ENCODE results near the gene MAP3K10.
A peak's percentile ranks its signal among the peaks of the same experiment; 100 is the strongest.
"Not testable (repeated sequence)": the region's sequence is repeated elsewhere in the genome, so short reads cannot be mapped to it uniquely, and the experiment has no call there.

The MAP3K10 gene

GRCh38 chr19:40217934-40218890, 27.0 kb downstream of the MAP3K10 start, which contains the start of gene TTC9B:
Gene TTC9B (minus strand): TSS chr19:40218384. CDS start chr19:40218381, 3 bp downstream.
- DNase-seq, result no peak

- not testable (repeated sequence) for DNase-seq
Observed at GRCh38 chr19:40219029-40219428, 27.8 kb downstream of the MAP3K10 start.

DNA sequence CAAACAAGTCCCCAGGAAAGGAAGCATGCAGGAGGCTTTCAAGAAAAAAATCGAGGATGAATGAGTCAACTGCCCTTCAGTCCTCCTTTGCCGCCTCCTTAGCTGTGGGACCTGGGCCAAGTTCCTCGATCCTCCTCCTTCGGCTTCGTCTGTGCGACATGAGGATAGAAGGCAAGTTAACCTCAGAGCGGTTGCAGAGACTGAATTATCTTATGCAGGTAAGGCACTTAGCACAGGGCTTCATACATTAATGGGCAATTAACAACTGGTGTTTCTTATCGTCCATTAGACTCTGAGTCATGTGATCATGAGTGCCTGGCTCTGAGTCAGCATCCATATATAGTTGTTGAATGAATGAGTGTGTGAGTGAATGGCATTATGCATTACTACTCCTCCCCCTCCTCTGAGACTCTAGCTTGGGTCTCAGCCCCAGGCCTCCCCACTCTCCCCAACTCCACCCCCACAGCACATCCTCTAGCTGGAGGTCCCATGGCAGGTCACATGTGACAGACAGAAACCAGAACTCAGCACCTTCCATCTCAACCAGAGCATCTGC, 28.6 kb downstream of the MAP3K10 start:
- no peak for DNase-seq

DNA sequence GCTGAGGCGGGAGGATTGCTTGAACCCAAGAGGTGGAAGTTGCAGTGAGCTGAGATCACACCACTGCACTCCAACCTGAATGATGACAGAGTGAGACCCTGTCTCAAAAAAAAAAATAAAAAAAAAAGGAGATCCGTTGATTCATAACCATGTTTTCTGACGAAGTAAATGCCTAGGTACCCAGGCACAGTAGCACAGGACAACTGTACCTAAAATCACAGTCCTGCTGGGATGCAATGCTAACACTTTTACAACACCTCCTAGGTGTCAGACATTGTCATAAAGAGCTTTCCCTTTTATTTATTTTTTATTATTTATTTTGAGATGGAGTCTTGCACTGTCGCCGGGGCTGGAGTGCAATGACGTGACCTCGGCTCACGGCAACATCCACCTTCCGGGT, 29.4 kb downstream of the MAP3K10 start:
- no peak for DNase-seq

- peak; percentile 14 to 17 for DNase-seq
Observed at GRCh38 chr19:40221858-40222619, 30.8 kb downstream of the MAP3K10 start.

- DNase-seq, result peak; percentile 49 to 74
Observed at GRCh38 chr19:40223135-40223822, 32.1 kb downstream of the MAP3K10 start.

- peak; percentile 28 for DNase-seq
Observed at GRCh38 chr19:40224342-40225150, 33.3 kb downstream of the MAP3K10 start.

DNA sequence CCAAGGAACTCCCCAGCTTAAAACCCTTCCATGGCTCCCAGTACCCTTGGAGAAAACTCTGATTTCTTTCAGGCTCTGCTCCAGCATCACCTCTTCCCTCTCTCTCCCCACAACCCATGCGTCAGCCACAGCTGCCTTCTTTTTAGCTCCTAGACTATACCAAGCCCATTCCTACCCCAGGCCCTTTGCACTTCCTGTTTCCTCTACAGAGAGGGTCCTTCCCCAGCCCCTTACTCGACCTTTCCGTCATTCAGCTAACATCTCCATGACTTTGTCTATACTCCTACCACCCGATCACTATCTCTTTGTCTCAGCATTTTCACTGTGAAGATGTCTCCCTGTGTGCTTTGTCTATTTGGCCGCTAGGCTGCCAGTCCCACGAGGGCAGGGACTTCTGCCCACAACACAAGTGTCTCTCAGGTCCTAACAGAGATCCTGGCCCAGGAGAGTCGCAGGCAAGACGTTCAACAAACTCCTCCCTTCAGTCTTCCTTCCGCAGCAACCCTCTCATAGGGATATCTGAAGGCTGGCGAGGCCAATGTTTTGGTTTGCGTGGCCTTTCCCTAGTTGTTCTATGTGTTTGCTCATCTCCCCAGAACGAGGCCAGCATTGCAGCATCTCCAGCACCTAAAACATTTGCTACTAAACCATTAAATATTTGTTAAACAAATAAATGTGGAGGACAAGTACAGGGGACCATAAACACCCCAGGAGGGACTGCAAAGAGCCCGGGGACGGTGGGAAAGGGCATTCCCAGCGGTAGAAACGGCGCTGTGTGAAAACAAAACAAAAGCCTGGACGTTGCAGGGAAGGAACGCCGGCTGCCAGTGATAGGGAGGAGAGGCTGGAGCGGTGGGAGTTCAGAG, 34.4 kb downstream of the MAP3K10 start:
- no peak for DNase-seq

DNA sequence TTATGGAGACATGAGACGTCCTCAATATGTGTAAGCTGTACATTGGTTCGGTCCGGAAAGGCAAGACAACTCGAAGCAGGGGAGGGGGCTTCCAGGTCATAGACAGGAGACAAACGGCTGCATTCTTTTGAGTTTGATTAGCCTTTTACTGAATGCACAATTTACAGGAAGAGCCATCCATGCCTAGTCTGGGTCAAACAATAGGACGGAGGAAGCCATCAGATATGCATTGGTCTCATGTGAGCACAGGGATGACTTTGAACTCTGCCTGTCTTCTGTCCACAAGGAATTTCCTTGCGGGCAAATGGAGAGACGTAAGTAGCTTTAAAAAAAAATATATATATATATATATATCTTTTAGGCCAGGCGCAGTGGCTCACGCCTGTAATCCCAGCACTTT, 37.1 kb downstream of the MAP3K10 start:
- no peak for DNase-seq

GRCh38 chr19:40228863-40229262, 37.6 kb downstream of the MAP3K10 start:
- DNase-seq, result no peak

DNA sequence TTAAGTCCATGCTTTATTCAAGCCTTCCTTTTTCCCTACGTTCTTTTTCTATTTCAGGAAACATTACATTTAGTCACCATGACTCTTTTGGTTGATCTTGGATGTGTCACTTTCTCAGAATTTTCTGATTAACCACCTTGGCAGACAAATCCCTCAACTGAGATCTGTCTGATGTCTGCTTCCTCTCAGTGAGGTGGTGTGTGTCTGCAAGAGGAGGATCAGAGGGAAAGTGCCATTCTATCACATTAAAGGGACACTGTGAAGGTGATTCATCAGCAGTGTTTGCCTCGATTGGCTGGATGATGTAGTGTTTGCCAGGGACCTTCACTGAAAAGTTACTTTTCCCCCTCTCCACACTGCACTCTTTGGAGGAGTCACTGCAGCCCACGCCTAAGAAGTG, 38.3 kb downstream of the MAP3K10 start:
- no peak for DNase-seq

DNA sequence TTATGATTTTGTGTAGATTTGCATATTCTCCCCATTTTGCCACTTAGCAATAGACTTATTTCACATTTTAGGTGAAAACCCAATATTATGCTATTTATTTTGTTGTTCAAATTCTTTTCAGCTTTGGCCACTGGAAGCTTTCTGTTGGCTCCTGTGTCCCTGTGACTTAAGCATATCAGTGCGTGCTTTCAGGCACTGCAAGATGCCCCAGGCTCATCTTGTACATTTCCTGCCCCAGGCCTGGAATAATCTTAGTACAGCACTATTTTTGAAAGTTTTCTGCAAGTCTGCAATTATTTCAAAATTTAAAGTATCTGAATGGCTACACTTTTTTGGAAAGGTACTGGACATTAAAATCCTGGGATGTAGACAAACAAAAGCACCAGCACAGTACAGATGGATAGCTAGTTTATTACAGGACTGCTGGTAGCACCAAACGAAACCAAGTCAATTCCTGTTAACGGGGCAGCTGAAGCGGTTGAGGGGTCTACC, 38.7 kb downstream of the MAP3K10 start:
- DNase-seq, result no peak

DNA sequence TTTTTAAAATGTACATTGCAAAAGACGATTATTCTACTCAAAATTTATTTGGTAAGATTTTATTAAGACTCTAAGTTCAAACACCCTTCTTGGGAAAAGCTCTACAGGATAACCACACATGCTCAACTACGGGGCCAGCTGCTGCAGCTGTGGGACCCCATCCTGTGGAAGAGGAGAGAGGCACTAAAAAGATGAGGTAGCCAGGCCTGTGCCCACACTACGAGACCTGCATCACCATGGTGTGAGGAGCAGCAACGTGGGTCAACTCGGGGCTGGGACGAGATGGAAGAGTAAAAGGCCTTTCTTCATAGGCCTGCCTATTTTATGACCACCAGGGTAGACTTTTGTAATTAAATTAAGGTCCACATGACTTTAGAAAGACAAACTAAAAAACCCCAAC, 39.8 kb downstream of the MAP3K10 start:
- no peak for DNase-seq

DNA sequence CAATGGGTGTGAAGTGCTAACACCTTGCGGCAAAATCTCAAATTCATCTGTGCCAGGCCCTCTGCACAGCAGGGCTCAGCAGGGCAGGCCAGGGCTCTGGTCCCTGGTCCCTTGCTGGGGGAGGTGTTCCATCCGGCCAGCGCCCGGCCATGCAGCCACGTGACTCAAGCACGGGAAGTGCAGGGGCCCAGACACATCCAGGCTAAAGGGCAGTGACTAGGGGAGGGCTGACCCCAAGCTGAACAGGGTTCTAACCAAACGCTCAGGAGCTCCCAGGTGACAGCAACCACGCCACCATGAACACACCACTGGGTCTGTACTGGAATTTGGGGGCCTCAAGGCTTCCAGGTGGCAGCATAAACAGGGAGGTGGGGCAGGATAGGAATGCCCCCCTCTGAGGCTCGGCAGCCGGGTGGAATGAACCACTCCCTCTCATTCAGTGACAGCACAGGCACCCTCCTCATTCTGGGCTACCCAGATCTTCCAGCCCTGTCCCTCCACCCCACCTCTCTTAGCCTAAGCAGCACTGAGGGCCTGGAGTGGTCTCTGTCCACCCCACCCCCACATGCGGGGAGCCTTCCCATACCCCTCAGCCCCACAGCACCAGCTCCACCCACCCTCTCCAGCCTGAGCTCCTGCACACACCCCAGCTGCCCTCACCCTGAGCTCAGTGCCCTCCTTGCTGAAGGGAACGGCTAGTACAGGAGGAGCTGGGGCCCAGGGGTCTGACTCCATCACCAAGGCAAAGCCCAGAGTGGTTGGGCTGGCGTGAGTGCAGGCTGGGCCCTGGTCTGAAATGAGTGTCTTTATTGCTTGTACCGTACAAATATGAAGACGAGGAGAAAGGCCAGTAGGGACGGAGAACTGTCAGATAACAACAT, 40.6 kb downstream of the MAP3K10 start:
- DNase-seq, result no peak

DNA sequence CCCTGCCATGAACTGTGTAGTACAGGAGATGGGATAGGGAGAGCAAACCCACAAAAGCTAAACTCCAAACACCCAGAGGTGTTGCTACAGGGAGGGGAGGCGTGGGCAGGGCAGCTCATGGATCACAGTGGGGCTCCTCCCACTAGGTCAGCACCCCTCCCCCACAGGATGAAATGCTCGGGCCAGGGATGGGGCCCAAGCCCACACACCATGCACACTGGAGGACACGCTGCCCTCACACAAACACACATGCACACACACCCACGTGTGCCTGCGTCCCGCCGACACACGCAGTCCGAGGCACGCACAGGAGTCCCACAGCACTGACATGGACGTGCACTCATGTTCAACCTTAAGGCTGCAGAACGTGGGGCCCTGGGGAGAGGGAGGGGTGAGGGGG, 41.3 kb downstream of the MAP3K10 start:
- DNase-seq, result no peak

DNA sequence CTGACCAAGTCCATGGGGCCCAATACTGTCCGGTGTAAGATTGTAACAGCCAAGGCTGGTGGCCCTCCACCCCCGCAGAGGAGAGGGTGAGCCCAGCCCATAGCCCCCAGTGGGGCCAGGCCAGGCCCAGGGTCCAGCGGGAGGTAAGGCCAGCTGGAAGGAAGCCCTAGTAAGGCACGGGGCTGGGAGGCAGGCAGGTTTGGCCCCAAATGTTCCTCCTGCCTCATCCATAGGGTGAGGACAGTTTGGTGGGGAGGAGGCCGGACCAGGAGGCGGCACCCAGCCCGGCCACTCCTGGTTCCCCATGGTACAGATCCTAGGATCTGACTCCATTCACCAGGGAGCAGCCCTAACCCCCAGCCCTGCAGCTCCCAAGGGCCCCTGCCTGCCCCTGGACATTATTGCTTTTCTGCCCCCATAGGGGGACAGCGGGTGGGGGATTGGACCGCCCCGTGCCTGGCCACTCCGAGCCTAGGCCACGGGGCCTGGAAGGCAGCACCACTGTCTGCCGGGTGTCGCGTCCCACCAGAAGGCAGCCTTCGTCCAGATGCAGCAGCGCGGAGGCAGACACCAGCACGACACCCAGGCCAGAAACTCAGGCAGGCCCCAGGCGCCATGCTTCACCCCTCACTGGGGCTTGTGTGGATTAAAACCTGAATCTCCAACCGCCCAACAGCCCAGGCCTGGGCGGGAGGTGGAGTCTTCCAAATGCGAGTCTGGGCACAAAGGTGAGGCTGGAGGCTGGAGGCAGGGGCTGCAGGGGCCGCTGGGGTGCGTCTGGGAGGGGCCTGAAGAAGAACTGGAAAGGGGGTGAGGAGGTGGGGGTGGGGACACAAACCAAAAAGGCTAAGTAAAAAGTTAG, 42.0 kb downstream of the MAP3K10 start:
- DNase-seq, result no peak

DNA sequence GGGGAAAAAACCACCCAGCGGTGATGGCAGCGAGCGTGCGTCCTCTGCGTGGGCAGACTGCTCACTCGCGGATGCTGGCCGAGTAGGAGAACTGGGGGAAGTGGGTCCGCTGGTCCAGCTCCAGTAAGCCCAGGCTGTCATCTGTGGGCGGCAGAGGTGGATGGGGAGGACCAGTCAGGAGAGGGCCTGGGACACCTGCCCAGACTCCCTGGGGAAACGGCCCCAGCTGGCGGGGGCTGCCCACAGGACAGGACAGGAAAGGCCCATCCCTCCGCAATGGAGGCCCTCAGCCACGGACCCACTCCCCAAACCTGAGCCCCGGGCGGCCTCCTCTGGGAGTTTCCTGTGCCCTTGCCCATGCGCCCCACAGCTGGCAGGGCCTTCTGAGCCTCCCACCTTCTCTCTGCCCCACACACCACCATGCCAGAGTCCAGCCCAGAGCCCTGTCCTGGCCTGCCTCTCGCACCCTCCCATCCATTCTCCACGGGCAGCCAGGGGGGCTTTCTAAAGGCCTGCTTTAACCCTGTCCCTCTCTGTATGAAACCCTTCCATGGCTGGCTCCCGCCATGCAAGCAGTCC, 42.7 kb downstream of the MAP3K10 start:
- no peak for DNase-seq
